ENCODE results near the gene FNDC10.
"Not testable (repeated sequence)": the region's sequence is repeated elsewhere in the genome, so short reads cannot be mapped to it uniquely, and the experiment has no call there.

The FNDC10 gene

GRCh38 chr1:1599935-1600860 lies at the start of gene FNDC10:
TSS of gene FNDC10 (minus strand) at chr1:1600135. CDS start at chr1:1600015, 120 bp downstream.
- no peak for DNase-seq (ENCODE audit: low read depth in 2 of 2)

GRCh38 chr1:1648265-1648664 lies 48.3 kb upstream of the FNDC10 start:
- DNase-seq (ENCODE audit: low read depth in 2 of 2): not testable (repeated sequence)

GRCh38 chr1:1647567-1648241 lies 47.8 kb upstream of the FNDC10 start:
- DNase-seq (ENCODE audit: low read depth in 2 of 2): not testable (repeated sequence)

- not testable (repeated sequence) for DNase-seq (ENCODE audit: low read depth in 2 of 2)
Observed at GRCh38 chr1:1646326-1646725, 46.4 kb upstream of the FNDC10 start.

GRCh38 chr1:1640711-1641461 lies 41.0 kb upstream of the FNDC10 start:
- not testable (repeated sequence) for DNase-seq (ENCODE audit: low read depth in 2 of 2)

- not testable (repeated sequence) for DNase-seq (ENCODE audit: low read depth in 2 of 2)
Observed at GRCh38 chr1:1640081-1640480, 40.1 kb upstream of the FNDC10 start.

GRCh38 chr1:1639368-1639767 lies 39.4 kb upstream of the FNDC10 start:
- DNase-seq (ENCODE audit: low read depth in 2 of 2): not testable (repeated sequence)

- not testable (repeated sequence) for DNase-seq (ENCODE audit: low read depth in 2 of 2)
Observed at GRCh38 chr1:1638528-1638927, 38.6 kb upstream of the FNDC10 start.

GRCh38 chr1:1637479-1637875 lies 37.5 kb upstream of the FNDC10 start:
- not testable (repeated sequence) for DNase-seq (ENCODE audit: low read depth in 2 of 2)

- DNase-seq (ENCODE audit: low read depth in 2 of 2): not testable (repeated sequence)
Observed at GRCh38 chr1:1636621-1637478, 36.9 kb upstream of the FNDC10 start.

- not testable (repeated sequence) for DNase-seq (ENCODE audit: low read depth in 2 of 2)
Observed at GRCh38 chr1:1634613-1635012, 34.7 kb upstream of the FNDC10 start.

GRCh38 chr1:1633409-1633808 lies 33.5 kb upstream of the FNDC10 start:
- not testable (repeated sequence) for DNase-seq (ENCODE audit: low read depth in 2 of 2)

GRCh38 chr1:1631782-1632420 lies 32.0 kb upstream of the FNDC10 start, which contains the start of gene MMP23B:
TSS of gene MMP23B (plus strand) at chr1:1632173. CDS start at chr1:1632219, 46 bp downstream.
- no peak for DNase-seq (ENCODE audit: low read depth in 2 of 2)

GRCh38 chr1:1630965-1631781 lies 31.2 kb upstream of the FNDC10 start:
- no peak for DNase-seq (ENCODE audit: low read depth in 2 of 2)

- peak; percentile 89 for DNase-seq (ENCODE audit: low read depth in 2 of 2)
Observed at GRCh38 chr1:1630191-1630964, 30.4 kb upstream of the FNDC10 start.

- DNase-seq (ENCODE audit: low read depth in 2 of 2): peak; percentile 41 to 42
Observed at GRCh38 chr1:1629430-1630190, 29.7 kb upstream of the FNDC10 start.

- peak in 1 of 2 donors; percentile 41 for DNase-seq (ENCODE audit: low read depth in 2 of 2)
Observed at GRCh38 chr1:1628754-1629429, 29.0 kb upstream of the FNDC10 start.
